ENCODE results near the gene C17orf78. TPM values are rescaled to one million over a fixed set of nuclear protein-coding genes. Genes with fewer than 3 reads are reported as not detected.
A peak's percentile ranks its signal among the peaks of the same experiment; 100 is the strongest.
"Not testable (repeated sequence)": the region's sequence is repeated elsewhere in the genome, so short reads cannot be mapped to it uniquely, and the experiment has no call there.

The C17orf78 gene
- polyA plus RNA-seq, 1 donor (not counting 4 experiments of a cell fraction or from before 2014, with no cell fraction given), result not detected

GRCh38 chr17:37400505-37400904 lies 24.7 kb downstream of the C17orf78 start:
- no peak for FAIRE-seq
- dilution Hi-C loops (cut with MboI; ENCODE audit: extremely low pct_ligation_motif_present, low sequenced_read_pairs), result no loop called here
- no peak for TF ChIP-seq CTCF (optimal IDR thresholded peaks at IDR 0.05 in 1 of 3, IDR thresholded peaks at IDR 0.05 in 1 of 3, conservative IDR thresholded peaks at IDR 0.05 in 1 of 3; ENCODE audit: extremely low read depth in 1 of 3, insufficient read depth in 2 of 3, low read length in 3 of 3)
- TF ChIP-seq EZH2 (IDR thresholded peaks at IDR 0.05; ENCODE audit: low read length), result no peak
- Histone ChIP-seq H3K27ac (ENCODE audit: control insufficient read depth, insufficient read depth, low read length) (no peak overlapping the region), H3K4me2 (ENCODE audit: control insufficient read depth, extremely low read depth, insufficient read depth, low read depth, low read length) (no peak overlapping the region), H3K79me2 (ENCODE audit: control insufficient read depth, insufficient read depth, low read length) (peaks cover 14% of the 10 kb centered on the region), H3K36me3 (ENCODE audit: control insufficient read depth in 2 of 2, extremely low read depth in 1 of 2, insufficient read depth in 2 of 2, low read length in 2 of 2) (no peaks in the 10 kb centered on the region), H3K9me1 (ENCODE audit: control insufficient read depth, extremely low read depth, insufficient read depth, low read length) (no peaks in the 10 kb centered on the region), H2AFZ (ENCODE audit: control insufficient read depth, low read length) (no peak overlapping the region), H3K9me3 (ENCODE audit: control insufficient read depth, low read depth, low read length) (no peaks in the 10 kb centered on the region), H3K9ac (ENCODE audit: control insufficient read depth, extremely low read depth, insufficient read depth, low read length) (no peak overlapping the region), H4K20me1 (ENCODE audit: control insufficient read depth, extremely low read depth, insufficient read depth, low read length) (no peaks in the 10 kb centered on the region), H3K4me3 (ENCODE audit: control insufficient read depth in 2 of 3, extremely low read depth in 1 of 3, insufficient read depth in 2 of 3, low read depth in 1 of 3, low read length in 3 of 3) (no peak overlapping the region), H3K4me1 (ENCODE audit: control insufficient read depth, extremely low read depth, insufficient read depth, low read length) (peaks cover 19% of the 10 kb centered on the region), H3K27me3 (ENCODE audit: control insufficient read depth, extremely low read depth, insufficient read depth, low read length) (no peaks in the 10 kb centered on the region)
- no peak for DNase-seq (ENCODE audit: low read depth, low spot score)

- H3K27me3 ChIP-seq (ENCODE audit: control insufficient read depth, extremely low read depth, insufficient read depth, low read length); H3K9me1 ChIP-seq (ENCODE audit: control insufficient read depth, extremely low read depth, insufficient read depth, low read length); dilution Hi-C loops (cut with MboI; ENCODE audit: extremely low pct_ligation_motif_present, low sequenced_read_pairs); DNase-seq (ENCODE audit: low read depth, low spot score); H3K36me3 ChIP-seq (ENCODE audit: control insufficient read depth in 2 of 2, extremely low read depth in 1 of 2, insufficient read depth in 2 of 2, low read length in 2 of 2); H3K9me3 ChIP-seq (ENCODE audit: control insufficient read depth, low read depth, low read length); FAIRE-seq; H2AFZ ChIP-seq (ENCODE audit: control insufficient read depth, low read length); H4K20me1 ChIP-seq (ENCODE audit: control insufficient read depth, extremely low read depth, insufficient read depth, low read length): not testable (repeated sequence)
- peaks cover 15% of the 10 kb centered on the region for H3K4me1 ChIP-seq (ENCODE audit: control insufficient read depth, extremely low read depth, insufficient read depth, low read length)
- H3K79me2 ChIP-seq (ENCODE audit: control insufficient read depth, insufficient read depth, low read length), result peaks cover 33% of the 10 kb centered on the region
- H3K9ac ChIP-seq (ENCODE audit: control insufficient read depth, extremely low read depth, insufficient read depth, low read length), result peak overlapping the region; percentile 95
- H3K27ac ChIP-seq (ENCODE audit: control insufficient read depth, insufficient read depth, low read length), result peak overlapping the region; percentile 80
- H3K4me3 ChIP-seq (ENCODE audit: control insufficient read depth in 2 of 3, extremely low read depth in 1 of 3, insufficient read depth in 2 of 3, low read depth in 1 of 3, low read length in 3 of 3), result peak overlapping the region; percentile 82 to 91 (median 89)
- peak overlapping the region; percentile 85 for H3K4me2 ChIP-seq (ENCODE audit: control insufficient read depth, extremely low read depth, insufficient read depth, low read depth, low read length)
These were observed 29.7 kb downstream of the C17orf78 start for GRCh38 chr17:37405522-37405921.
